GM10266 (cell line): ENCODE data around the gene NFATC1.

ENCODE experiments used
- DNase-seq: peaks from one replicate; pipeline ENCODE4 v3.0.0; 2012; ENCODE audit errors: extremely low spot score
- CTCF ChIP-seq: IDR thresholded peaks from 2 replicates; pipeline ENCODE4 v1.5.1; 2012; ENCODE audit warnings: mild to moderate bottlenecking, low read depth; ENCODE audit not compliant: control insufficient read depth, insufficient read depth; ENCODE audit errors: missing control alignments

The NFATC1 gene

GRCh38 chr18:79465392-79465991 is 69.8 kb downstream of the NFATC1 start:
- TF ChIP-seq CTCF, result no peak
- DNase-seq, result peak; percentile 90

GRCh38 chr18:79466591-79466990 is 70.9 kb downstream of the NFATC1 start:
- TF ChIP-seq CTCF, result no peak
- peak; percentile 74 for DNase-seq

- DNase-seq, result no peak
- no peak for TF ChIP-seq CTCF
Measured at GRCh38 chr18:79467126-79467525, 71.4 kb downstream of the NFATC1 start.

- DNase-seq, result no peak
- TF ChIP-seq CTCF, result no peak
Measured at GRCh38 chr18:79468119-79468789, 72.5 kb downstream of the NFATC1 start.

GRCh38 chr18:79469309-79469708 is 73.6 kb downstream of the NFATC1 start:
- no peak for TF ChIP-seq CTCF
- DNase-seq, result no peak

GRCh38 chr18:79469751-79470505 is 74.2 kb downstream of the NFATC1 start:
- no peak for DNase-seq
- TF ChIP-seq CTCF, result no peak

GRCh38 chr18:79470547-79470946 is 74.8 kb downstream of the NFATC1 start:
- no peak for DNase-seq
- no peak for TF ChIP-seq CTCF
